GM20431 (cell line): Measurements from ENCODE around the gene SDHC.

ENCODE experiments used
- in situ Hi-C: fragments of 300-500 bp; cut with MseI, MboI; formaldehyde crosslinking; loops from one replicate; pipeline ENCODE4 v1.15.0; 2020; ENCODE audit warnings: low sequenced_read_pairs; ENCODE audit not compliant: unreplicated experiment

Gene SDHC

GRCh38 chr1:161314201-161314981 is at the start of gene SDHC:
TSS of gene SDHC (plus strand) at chr1:161314381. CDS start at chr1:161314406, 25 bp downstream.
- in situ Hi-C loops: no loop called here

GRCh38 chr1:161265305-161265704 is 48.9 kb upstream of the SDHC start:
- in situ Hi-C loops: no loop called here

GRCh38 chr1:161266202-161266601 is 48.0 kb upstream of the SDHC start:
- in situ Hi-C loops: no loop called here

GRCh38 chr1:161266836-161267235 is 47.3 kb upstream of the SDHC start:
- in situ Hi-C loops: no loop called here

GRCh38 chr1:161267321-161267720 is 46.9 kb upstream of the SDHC start:
- in situ Hi-C loops: no loop called here

- in situ Hi-C loops: no loop called here
Observed at GRCh38 chr1:161273402-161273801, 40.8 kb upstream of the SDHC start.

- in situ Hi-C loops: no loop called here
Observed at GRCh38 chr1:161274874-161275273, 39.3 kb upstream of the SDHC start.

GRCh38 chr1:161282991-161283390 is 31.2 kb upstream of the SDHC start:
- in situ Hi-C loops: no loop called here

GRCh38 chr1:161285113-161285512 is 29.1 kb upstream of the SDHC start:
- in situ Hi-C loops: no loop called here

GRCh38 chr1:161285521-161285920 is 28.7 kb upstream of the SDHC start:
- in situ Hi-C loops: no loop called here

GRCh38 chr1:161287482-161288054 is 26.6 kb upstream of the SDHC start:
- in situ Hi-C loops: no loop called here

GRCh38 chr1:161290779-161291178 is 23.4 kb upstream of the SDHC start:
- in situ Hi-C loops: loop anchor here (10.0 kb wide), 1 partner anchor 56 kb away; the partner anchor contains the start of gene NR1I3

- in situ Hi-C loops: loop anchor here (10.0 kb wide), 1 partner anchor 63 kb away; the partner anchor contains the start of gene NR1I3
Observed at GRCh38 chr1:161297415-161297814, 16.8 kb upstream of the SDHC start.

GRCh38 chr1:161298116-161298515 is 16.1 kb upstream of the SDHC start:
- in situ Hi-C loops: loop anchor here (10.0 kb wide), 1 partner anchor 63 kb away; the partner anchor contains the start of gene NR1I3

GRCh38 chr1:161299347-161299746 is 14.8 kb upstream of the SDHC start:
- in situ Hi-C loops: loop anchor here (10.0 kb wide), 1 partner anchor 65 kb away; the partner anchor contains the start of gene NR1I3

- in situ Hi-C loops: no loop called here
Observed at GRCh38 chr1:161300478-161300877, 13.7 kb upstream of the SDHC start.

GRCh38 chr1:161304927-161305866 is 9.0 kb upstream of the SDHC start:
- in situ Hi-C loops: no loop called here

GRCh38 chr1:161305867-161306519 is 8.2 kb upstream of the SDHC start:
- in situ Hi-C loops: no loop called here

GRCh38 chr1:161307230-161307768 is 6.9 kb upstream of the SDHC start:
- in situ Hi-C loops: no loop called here
